GM12878 (cell line): Measurements from ENCODE around the gene FILIP1L. TPM values are rescaled to one million over a fixed set of nuclear protein-coding genes. Genes with fewer than 3 reads are reported as not detected.

ENCODE experiments used
- ATF7 ChIP-seq: fragments of 450-650 bp; IDR thresholded peaks from 2 replicates; pipeline ENCODE4 v1.6.1; 2016; ENCODE audit warnings: low read depth, mild to moderate bottlenecking
- BCL3 ChIP-seq: IDR thresholded peaks from 2 replicates; pipeline ENCODE4 v1.6.1; 2011; ENCODE audit warnings: borderline replicate concordance, low read depth, mild to moderate bottlenecking, moderate library complexity, low read length; ENCODE audit not compliant: insufficient read depth, poor library complexity, severe bottlenecking
- BMI1 ChIP-seq: fragments of 450-650 bp; IDR thresholded peaks from 2 replicates; pipeline ENCODE4 v1.6.1; 2016; ENCODE audit warnings: mild to moderate bottlenecking, moderate library complexity, borderline replicate concordance
- ELK1 ChIP-seq: IDR thresholded peaks from 2 replicates; pipeline ENCODE4 v1.6.1; 2012; ENCODE audit warnings: low read depth, low read length, improper control_type of control experiment
- JUND ChIP-seq: IDR thresholded peaks from 2 replicates; pipeline ENCODE4 v1.6.1; 2012; ENCODE audit warnings: low read depth, mild to moderate bottlenecking, low read length, improper control_type of control experiment, moderate library complexity
- NFIC ChIP-seq: IDR thresholded peaks from 2 replicates; pipeline ENCODE4 v1.6.1; 2012; ENCODE audit warnings: low read depth, mild to moderate bottlenecking, inconsistent platforms, low read length, moderate library complexity
- NKRF ChIP-seq: fragments of 450-650 bp; conservative IDR thresholded peaks from 2 replicates; pipeline ENCODE4 v1.6.1; 2017; ENCODE audit warnings: mild to moderate bottlenecking, moderate library complexity
- NR2C1 ChIP-seq: fragments of 450-650 bp; IDR thresholded peaks from 2 replicates; pipeline ENCODE4 v1.6.1; 2017; ENCODE audit warnings: antibody characterized with exemption, mild to moderate bottlenecking, moderate library complexity
- RUNX3 ChIP-seq: IDR thresholded peaks from 2 replicates; pipeline ENCODE4 v1.6.1; 2012; ENCODE audit warnings: low read length, inconsistent platforms
- SIN3A ChIP-seq: IDR thresholded peaks from 2 replicates; pipeline ENCODE4 v1.6.1; 2012; ENCODE audit warnings: low read depth, low read length, improper control_type of control experiment
- TCF12 ChIP-seq: IDR thresholded peaks from 2 replicates; pipeline ENCODE4 v1.6.1; 2011; ENCODE audit warnings: low read depth, mild to moderate bottlenecking, low read length
- TCF3 ChIP-seq: IDR thresholded peaks from 2 replicates; pipeline ENCODE4 v1.6.1; 2012; ENCODE audit warnings: low read depth, mild to moderate bottlenecking, low read length, borderline replicate concordance; ENCODE audit not compliant: insufficient read depth
- YY1 ChIP-seq: IDR thresholded peaks from 2 replicates; pipeline ENCODE4 v1.6.1; 2011; ENCODE audit warnings: low read depth, mild to moderate bottlenecking, low read length
- ZBTB40 ChIP-seq: fragments of 450-650 bp; IDR thresholded peaks from 2 replicates; pipeline ENCODE4 v1.6.1; 2016; ENCODE audit warnings: mild to moderate bottlenecking, moderate library complexity, borderline replicate concordance
- ZNF622 ChIP-seq: fragments of 450-650 bp; IDR thresholded peaks from 2 replicates; pipeline ENCODE4 v1.6.1; 2017; ENCODE audit warnings: mild to moderate bottlenecking, inconsistent platforms
- polyA plus RNA-seq, 11 experiments: library from polyadenylated mRNA; depleted of rRNA in 4 of 11; unstranded in 6 of 11; stranded (reverse) in 5 of 11; fragments of >200 nt; fragmentation: Nextera tagmentation in 4 of 11; fragmentation: Illumina TruSeq in 1 of 11; extraction: Ambion mirVana in 4 of 11; extraction: Trizol in 1 of 11; gene quantifications; 1 replicate in 1 of 11; 2 replicates in 10 of 11; pipeline versions ENCODE4 v1.2.1 to v1.2.3, GENCODE V29; 2011 to 2016; ENCODE audit warnings: inconsistent platforms in 2 of 11, missing spikeins in 2 of 11, low read depth in 1 of 11
- total RNA-seq, 4 experiments: library from RNA; depleted of rRNA in 3 of 4; stranded (reverse); fragments of >200 nt in 3 of 4; fragmentation: Illumina TruSeq in 1 of 4; extraction: Trizol in 1 of 4; gene quantifications; 2 replicates each; pipeline versions ENCODE4 v1.2.1 to v1.2.3, GENCODE V29; 2013 to 2021
- TF ChIP-seq, protein P1 (sequence below): IDR thresholded peaks from 2 replicates; pipeline ENCODE4 v1.6.1; 2012; ENCODE audit warnings: low read depth, low read length, improper control_type of control experiment

The FILIP1L gene
- total and polyA plus RNA-seq, 10 of the 15 experiments (the other 5 are each of a cell fraction or from before 2014, with no cell fraction given), result 0.24 to 6.1 (median 3.5) TPM

DNA sequence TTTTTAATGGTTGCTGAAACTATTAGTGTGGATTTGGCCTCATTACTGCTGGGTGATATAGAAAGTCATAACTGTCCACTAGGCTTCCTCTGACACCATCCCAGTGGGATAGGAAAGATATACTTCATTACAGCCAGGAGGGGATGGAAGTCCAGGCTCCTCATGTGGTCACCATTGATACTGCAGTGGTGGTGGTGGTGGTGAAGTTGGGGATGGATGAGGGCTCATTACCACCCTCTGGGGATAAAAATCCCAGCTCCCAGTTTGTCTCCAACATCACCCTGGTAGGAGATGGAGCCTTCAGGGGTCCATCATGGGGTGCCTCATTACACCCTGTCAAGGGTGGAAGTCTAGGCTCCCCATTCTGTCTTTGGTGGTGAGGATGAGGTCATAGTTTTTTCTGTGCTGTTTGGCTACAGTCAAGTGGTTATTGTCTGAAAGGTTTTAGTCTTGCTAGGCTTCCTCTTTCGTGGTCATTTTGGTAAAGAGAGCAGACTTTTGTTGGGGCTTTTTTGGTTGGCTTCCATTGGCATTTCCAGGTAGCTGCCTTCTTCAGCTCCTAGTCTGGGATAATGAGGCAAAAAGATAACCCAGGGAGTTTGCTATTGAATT lies 30.1 kb upstream of the FILIP1L start (continued):
- no peak for TF ChIP-seq ZBTB40
- no peak for TF ChIP-seq TCF12
- TF ChIP-seq ATF7, result peak; percentile 79
- no peak for TF ChIP-seq TCF3
- no peak for TF ChIP-seq BCL3
- no peak for TF ChIP-seq NR2C1
- TF ChIP-seq, protein P1, sequence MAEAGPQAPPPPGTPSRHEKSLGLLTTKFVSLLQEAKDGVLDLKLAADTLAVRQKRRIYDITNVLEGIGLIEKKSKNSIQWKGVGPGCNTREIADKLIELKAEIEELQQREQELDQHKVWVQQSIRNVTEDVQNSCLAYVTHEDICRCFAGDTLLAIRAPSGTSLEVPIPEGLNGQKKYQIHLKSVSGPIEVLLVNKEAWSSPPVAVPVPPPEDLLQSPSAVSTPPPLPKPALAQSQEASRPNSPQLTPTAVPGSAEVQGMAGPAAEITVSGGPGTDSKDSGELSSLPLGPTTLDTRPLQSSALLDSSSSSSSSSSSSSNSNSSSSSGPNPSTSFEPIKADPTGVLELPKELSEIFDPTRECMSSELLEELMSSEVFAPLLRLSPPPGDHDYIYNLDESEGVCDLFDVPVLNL, result no peak
- peak; percentile 60 for TF ChIP-seq NFIC
- TF ChIP-seq JUND, result no peak
- no peak for TF ChIP-seq SIN3A
- TF ChIP-seq BMI1, result no peak
- TF ChIP-seq RUNX3, result peak; percentile 91
- TF ChIP-seq ZNF622, result no peak
- TF ChIP-seq YY1, result 0 out of 2 replicates have a peak, but pooled peaks have one; percentile 11
- TF ChIP-seq NKRF, result no peak
- no peak for TF ChIP-seq ELK1
